Measurements from ENCODE around the gene ADCY5. TPM values are rescaled to one million over a fixed set of nuclear protein-coding genes. Genes with fewer than 3 reads are reported as not detected.

Gene ADCY5
- total RNA-seq, 1 experiment from 2014 or later: not detected

GRCh38 chr3:123336001-123336400 is 112.9 kb downstream of the ADCY5 start:
- Histone ChIP-seq H3K36me3 (no peaks in the 10 kb centered on the region), H3K9me3 (no peaks in the 10 kb centered on the region), H3K27me3 (no peaks in the 10 kb centered on the region), H3K4me3 (no peak overlapping the region)
- no peak for DNase-seq

DNA sequence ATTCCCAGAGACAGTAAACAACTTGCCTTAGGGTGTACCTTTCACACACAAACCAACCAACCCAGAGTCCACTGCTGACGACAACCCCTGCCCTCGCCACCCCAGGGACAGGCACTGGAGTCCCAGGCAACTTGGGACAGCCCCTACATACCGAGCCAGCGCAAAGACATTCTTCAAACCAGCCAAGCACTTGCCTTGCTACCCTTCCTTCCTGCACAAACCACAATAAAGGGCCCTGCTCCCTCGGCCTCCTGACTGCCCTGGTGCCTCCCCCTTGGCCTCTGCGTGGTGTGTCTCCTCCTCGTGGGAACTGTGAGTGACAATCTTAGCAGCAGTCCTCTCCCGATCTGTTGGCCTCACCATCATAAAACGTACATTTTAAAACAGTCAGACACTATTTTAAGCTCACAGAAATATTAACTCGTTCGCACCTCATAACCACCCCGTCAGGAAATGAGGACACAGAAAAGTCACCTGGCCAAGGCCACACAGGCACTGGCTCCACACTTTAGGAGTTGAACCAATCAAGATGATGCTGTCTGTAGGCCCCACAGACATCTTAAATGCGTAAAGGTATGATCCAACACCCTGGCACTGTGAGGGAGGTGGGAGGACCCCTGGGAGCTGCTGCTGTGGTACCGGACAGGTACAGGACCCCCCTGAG is 113.8 kb downstream of the ADCY5 start:
- Histone ChIP-seq H3K27me3 (no peaks in the 10 kb centered on the region), H3K4me3 (no peak overlapping the region), H3K36me3 (no peaks in the 10 kb centered on the region), H3K9me3 (no peaks in the 10 kb centered on the region)
- DNase-seq: no peak

GRCh38 chr3:123334056-123334455 is 114.8 kb downstream of the ADCY5 start:
- Histone ChIP-seq H3K4me3 (no peak overlapping the region), H3K27me3 (no peaks in the 10 kb centered on the region), H3K36me3 (no peaks in the 10 kb centered on the region), H3K9me3 (no peaks in the 10 kb centered on the region)
- no peak for DNase-seq

- no peaks in the 10 kb centered on the region for H3K9me3 ChIP-seq
- no peak for DNase-seq
- H3K27me3 ChIP-seq: peaks cover 4% of the 10 kb centered on the region
- H3K36me3 ChIP-seq: no peaks in the 10 kb centered on the region
- H3K4me3 ChIP-seq: no peak overlapping the region
Observed at GRCh38 chr3:123333401-123333800, 115.5 kb downstream of the ADCY5 start.

DNA sequence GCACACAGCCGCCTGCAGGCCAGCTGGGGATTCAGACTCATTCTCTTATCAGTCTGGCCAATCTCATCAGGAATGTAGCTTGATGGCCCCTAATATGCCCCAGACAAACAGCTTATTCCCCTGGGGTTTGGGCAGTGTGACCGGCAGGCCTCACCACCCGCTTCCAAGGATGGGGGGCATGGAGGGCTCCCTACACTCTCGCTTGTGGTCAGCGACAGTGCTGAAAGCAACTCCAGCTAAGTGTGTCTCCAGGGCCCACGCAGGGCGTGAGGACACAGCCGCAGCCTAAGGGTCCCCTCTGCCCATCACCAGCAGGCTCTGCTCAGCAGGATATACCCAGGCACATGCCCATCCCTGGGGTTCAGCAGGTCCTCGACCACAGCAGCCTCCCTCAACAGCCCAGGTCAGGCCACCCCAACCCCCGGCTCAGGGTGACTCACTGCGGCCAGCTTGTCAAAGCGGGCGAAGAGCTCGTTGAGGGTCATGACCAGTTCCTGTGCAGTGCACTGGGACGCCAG is 116.7 kb downstream of the ADCY5 start:
- DNase-seq: no peak
- no peaks in the 10 kb centered on the region for H3K9me3 ChIP-seq
- H3K36me3 ChIP-seq: no peaks in the 10 kb centered on the region
- H3K27me3 ChIP-seq: peaks cover 10% of the 10 kb centered on the region
- H3K4me3 ChIP-seq: no peak overlapping the region

GRCh38 chr3:123331651-123332050 is 117.2 kb downstream of the ADCY5 start:
- peaks cover 10% of the 10 kb centered on the region for H3K27me3 ChIP-seq
- DNase-seq: no peak
- no peaks in the 10 kb centered on the region for H3K9me3 ChIP-seq
- no peak overlapping the region for H3K4me3 ChIP-seq
- H3K36me3 ChIP-seq: no peaks in the 10 kb centered on the region

DNA sequence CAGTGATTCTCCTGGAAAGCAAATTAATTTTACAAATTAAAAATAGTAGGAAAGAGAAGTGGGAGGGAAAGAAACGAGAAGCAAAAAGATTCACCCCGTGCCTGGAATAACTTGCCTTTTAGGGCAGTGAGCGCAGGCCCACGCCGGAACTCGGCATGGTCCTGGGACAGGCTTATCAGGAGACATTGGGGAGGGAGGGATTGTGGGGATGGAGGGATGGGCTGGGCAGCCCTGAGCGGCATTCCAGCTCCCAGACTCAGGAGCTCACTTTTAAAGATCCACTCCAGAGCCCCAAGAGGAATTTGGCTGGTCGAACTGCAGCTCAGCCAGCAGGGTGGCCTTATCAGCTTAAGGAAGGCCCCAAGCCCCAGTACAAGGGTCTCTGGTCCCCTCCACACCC is 117.9 kb downstream of the ADCY5 start:
- no peaks in the 10 kb centered on the region for H3K36me3 ChIP-seq
- DNase-seq: no peak
- H3K27me3 ChIP-seq: peaks cover 10% of the 10 kb centered on the region
- no peak overlapping the region for H3K4me3 ChIP-seq
- no peaks in the 10 kb centered on the region for H3K9me3 ChIP-seq

- no peaks in the 10 kb centered on the region for H3K9me3 ChIP-seq
- H3K27me3 ChIP-seq: peaks cover 10% of the 10 kb centered on the region
- no peaks in the 10 kb centered on the region for H3K36me3 ChIP-seq
- no peak overlapping the region for H3K4me3 ChIP-seq
- no peak for DNase-seq
Observed at GRCh38 chr3:123330441-123330991, 118.4 kb downstream of the ADCY5 start.

DNA sequence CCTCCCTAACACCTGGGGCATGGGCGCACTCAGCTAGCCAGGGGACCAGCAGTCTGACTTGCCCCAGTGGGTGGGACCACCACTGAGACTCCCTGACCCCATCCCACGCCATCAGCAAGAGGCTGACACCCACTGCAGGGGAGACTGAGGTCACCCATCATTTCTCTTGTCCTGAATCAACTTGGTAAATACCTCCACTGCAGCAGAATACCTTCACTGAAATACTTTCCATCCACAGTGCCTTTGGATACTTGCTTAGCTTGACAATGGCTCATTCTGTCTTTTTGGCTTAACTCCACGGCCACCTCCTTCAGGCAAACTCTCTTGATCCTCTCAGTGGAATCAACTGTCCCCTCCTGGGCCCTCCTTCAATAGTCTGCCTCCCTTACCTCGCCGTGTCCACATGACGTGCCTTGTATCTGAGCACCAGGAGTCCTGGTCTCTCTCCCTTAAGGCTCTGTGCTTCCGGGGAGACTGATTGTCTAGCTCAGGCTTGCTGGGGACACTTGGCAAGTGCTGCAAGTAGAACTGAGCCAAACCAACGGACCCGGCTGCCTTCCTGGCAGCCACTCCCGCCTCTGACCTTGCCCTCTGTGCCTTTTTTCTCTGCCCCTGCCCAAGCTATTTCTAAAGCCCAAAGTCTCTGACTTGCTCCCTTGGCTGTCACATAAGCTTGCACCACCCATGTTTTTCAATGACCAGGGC is 119.1 kb downstream of the ADCY5 start:
- Histone ChIP-seq H3K9me3 (no peaks in the 10 kb centered on the region), H3K27me3 (peaks cover 10% of the 10 kb centered on the region), H3K4me3 (no peak overlapping the region), H3K36me3 (no peaks in the 10 kb centered on the region)
- DNase-seq: no peak

DNA sequence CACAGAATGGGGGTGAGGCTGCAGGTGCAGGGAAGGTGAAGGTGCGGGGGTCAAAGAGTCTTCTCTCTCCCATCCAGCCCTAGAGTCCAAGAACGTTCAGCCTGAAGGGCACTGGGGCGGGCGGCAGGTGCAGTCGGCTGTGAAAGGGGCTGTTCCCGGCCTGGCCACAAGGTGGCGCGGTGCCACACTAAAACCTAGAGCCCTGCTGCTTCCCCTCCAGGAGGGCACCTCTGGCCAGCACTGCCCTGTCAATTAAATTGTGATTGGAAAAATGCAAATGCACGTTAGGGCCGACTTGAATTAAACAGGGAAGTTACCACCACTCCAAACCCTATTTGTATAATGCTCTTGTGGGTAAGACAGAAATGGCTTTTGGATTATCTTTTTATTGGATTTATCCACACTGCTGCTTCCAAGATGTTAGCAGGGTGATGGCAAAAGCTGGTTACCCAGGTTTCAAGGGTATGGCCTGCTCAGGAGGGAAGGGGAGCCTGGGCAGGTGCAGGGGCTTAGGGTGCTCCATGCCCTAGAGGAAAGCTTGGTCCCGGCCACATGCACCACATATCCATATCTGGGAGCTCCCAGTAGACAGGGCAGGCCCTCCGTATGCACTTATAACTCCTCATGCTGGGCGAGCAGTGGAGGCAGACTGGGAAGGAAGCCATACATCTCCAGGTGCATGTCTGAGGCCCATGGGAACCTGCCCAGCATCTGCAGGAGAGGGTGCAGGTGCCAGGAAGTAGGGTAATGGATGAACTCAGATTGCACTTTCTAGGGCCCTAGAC is 119.8 kb downstream of the ADCY5 start:
- Histone ChIP-seq H3K9me3 (no peaks in the 10 kb centered on the region), H3K4me3 (no peak overlapping the region), H3K27me3 (peaks cover 10% of the 10 kb centered on the region), H3K36me3 (no peaks in the 10 kb centered on the region)
- DNase-seq: peak; percentile 62

GRCh38 chr3:123327956-123328850 is 120.7 kb downstream of the ADCY5 start:
- DNase-seq: no peak
- no peaks in the 10 kb centered on the region for H3K9me3 ChIP-seq
- H3K4me3 ChIP-seq: no peak overlapping the region
- H3K27me3 ChIP-seq: peaks cover 10% of the 10 kb centered on the region
- no peaks in the 10 kb centered on the region for H3K36me3 ChIP-seq

GRCh38 chr3:123327480-123327879 is 121.4 kb downstream of the ADCY5 start:
- Histone ChIP-seq H3K4me3 (no peak overlapping the region), H3K9me3 (no peaks in the 10 kb centered on the region), H3K36me3 (no peaks in the 10 kb centered on the region), H3K27me3 (peaks cover 10% of the 10 kb centered on the region)
- no peak for DNase-seq

DNA sequence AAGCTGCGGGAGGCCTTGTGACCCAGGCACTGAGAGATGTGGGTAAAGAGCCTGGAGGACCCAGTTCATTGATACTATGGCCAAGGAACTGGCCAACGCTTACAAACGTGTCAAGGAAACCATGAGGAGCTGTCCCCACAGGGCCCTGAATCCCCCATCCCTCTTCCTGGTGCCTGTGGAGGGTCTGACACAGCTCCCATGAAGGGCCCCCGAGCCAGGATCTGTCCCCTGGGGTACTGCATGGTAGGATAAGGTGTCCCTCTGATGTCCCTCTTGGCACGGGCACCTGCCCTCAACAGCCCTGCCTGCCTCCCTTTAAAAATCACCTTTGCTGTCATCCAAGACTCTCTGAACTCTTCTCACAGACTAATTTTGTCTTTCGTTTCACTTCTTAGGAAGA is 122.4 kb downstream of the ADCY5 start:
- peaks cover 10% of the 10 kb centered on the region for H3K27me3 ChIP-seq
- no peaks in the 10 kb centered on the region for H3K9me3 ChIP-seq
- DNase-seq: no peak
- no peaks in the 10 kb centered on the region for H3K36me3 ChIP-seq
- H3K4me3 ChIP-seq: no peak overlapping the region

- Histone ChIP-seq H3K27me3 (peaks cover 10% of the 10 kb centered on the region), H3K4me3 (no peak overlapping the region), H3K9me3 (no peaks in the 10 kb centered on the region), H3K36me3 (no peaks in the 10 kb centered on the region)
- DNase-seq: no peak
Observed at GRCh38 chr3:123325766-123326256, 123.1 kb downstream of the ADCY5 start.

DNA sequence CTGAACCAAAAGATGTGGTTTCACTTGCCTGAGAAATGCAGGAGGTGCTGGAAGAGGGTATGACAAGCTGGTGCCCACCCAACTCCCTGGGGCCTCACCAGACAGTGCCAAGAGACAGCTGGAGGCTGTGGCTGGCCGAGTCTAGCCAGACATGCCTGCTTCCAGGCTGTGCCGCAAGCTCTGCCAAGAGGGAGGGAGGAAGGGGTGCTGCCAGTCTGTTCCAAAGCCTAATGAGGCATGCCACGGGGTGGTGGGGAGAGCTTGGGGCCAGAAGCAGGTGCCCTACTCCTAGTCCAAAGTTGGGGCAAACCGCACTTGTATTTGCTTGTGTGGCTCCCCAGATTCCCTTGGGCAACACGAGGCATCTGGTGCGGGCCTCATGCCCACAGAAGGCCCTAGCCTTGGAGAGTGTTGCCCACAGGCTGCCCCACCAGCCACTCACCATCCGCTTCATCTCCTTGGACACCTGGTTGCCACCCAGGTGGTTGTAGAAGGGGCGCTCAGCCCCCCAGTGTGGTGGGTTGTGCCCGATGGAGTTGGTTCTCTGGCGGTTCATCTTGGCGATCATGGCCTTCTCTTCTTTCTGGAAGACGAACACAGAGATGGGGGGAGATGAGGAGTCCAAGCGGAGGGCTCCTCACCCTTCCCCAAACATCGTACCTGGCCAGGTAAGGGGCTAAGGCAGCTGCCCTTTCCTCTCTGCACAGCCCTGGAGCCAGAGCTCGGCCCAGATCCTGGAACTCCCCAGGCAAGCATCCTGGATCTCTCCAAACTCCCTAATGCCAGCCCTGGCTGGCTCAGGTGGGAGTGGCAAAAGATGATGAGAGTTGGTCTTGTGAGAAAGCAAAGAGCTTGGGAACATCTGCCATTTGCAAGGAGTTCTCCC is 123.8 kb downstream of the ADCY5 start:
- Histone ChIP-seq H3K9me3 (no peaks in the 10 kb centered on the region), H3K27me3 (peaks cover 13% of the 10 kb centered on the region)

More for the DNA sequence above, 123.8 kb downstream of the ADCY5 start:
- H3K4me3 ChIP-seq: no peak overlapping the region
- peak; percentile 30 for DNase-seq
- no peaks in the 10 kb centered on the region for H3K36me3 ChIP-seq

All from MG63 (cell line).